MM.1S (cell line): ENCODE results near the gene MINDY3.

Experiments used
- DNase-seq: peaks from one replicate; pipeline ENCODE4 v3.0.0-alpha.2; 2015
- H2AFZ ChIP-seq: fragments of 300-600 bp; sonication (generic); 2 replicates; pipeline ENCODE4 v1.6.0; 2016; ENCODE audit warnings: antibody characterized with exemption, low read length
- H3F3A ChIP-seq: fragments of 300-600 bp; sonication (generic); 2 replicates; pipeline ENCODE4 v1.6.1; 2016; ENCODE audit warnings: mild to moderate bottlenecking, antibody characterized with exemption, low read length, moderate library complexity, mixed read lengths; ENCODE audit not compliant: insufficient read depth
- H3K27ac ChIP-seq: fragments of 300-600 bp; sonication (generic); 2 replicates; pipeline ENCODE4 v1.5.1; 2016; ENCODE audit warnings: mild to moderate bottlenecking, low read length
- H3K27me3 ChIP-seq: fragments of 300-600 bp; sonication (generic); replicated peaks from 2 replicates; pipeline ENCODE4 v1.6.0; 2016; ENCODE audit warnings: low read length; ENCODE audit not compliant: insufficient read depth
- H3K36me3 ChIP-seq: fragments of 300-600 bp; sonication (generic); replicated peaks from 2 replicates; pipeline ENCODE4 v1.6.1; 2016; ENCODE audit warnings: mild to moderate bottlenecking, low read length, mixed read lengths; ENCODE audit not compliant: insufficient read depth
- H3K4me1 ChIP-seq: fragments of 300-600 bp; sonication (generic); 2 replicates; pipeline ENCODE4 v1.6.1; 2016; ENCODE audit warnings: low read length, mixed read lengths
- H3K4me2 ChIP-seq: fragments of 300-600 bp; sonication (generic); 2 replicates; pipeline ENCODE4 v1.6.0; 2016; ENCODE audit warnings: low read depth, low read length
- H3K4me3 ChIP-seq: fragments of 300-600 bp; sonication (generic); 2 replicates; pipeline ENCODE4 v1.5.1; 2016; ENCODE audit warnings: low read length, mixed read lengths
- H3K79me2 ChIP-seq: fragments of 300-600 bp; sonication (generic); 2 replicates; pipeline ENCODE4 v1.6.1; 2016; ENCODE audit warnings: mixed run types, low read length, mixed read lengths
- H3K9ac ChIP-seq: fragments of 300-600 bp; sonication (generic); 2 replicates; pipeline ENCODE4 v1.6.1; 2016; ENCODE audit warnings: low read length, mixed read lengths
- H3K9me2 ChIP-seq: fragments of 300-600 bp; sonication (generic); replicated peaks from 2 replicates; pipeline ENCODE4 v1.6.1; 2016; ENCODE audit warnings: mild to moderate bottlenecking, low read length, mixed read lengths; ENCODE audit not compliant: insufficient read depth
- H3K9me3 ChIP-seq: fragments of 300-600 bp; sonication (generic); replicated peaks from 2 replicates; pipeline ENCODE4 v1.6.1; 2016; ENCODE audit warnings: mild to moderate bottlenecking, low read length, mixed read lengths; ENCODE audit not compliant: insufficient read depth
- H4K20me1 ChIP-seq: fragments of 300-600 bp; sonication (generic); 2 replicates; pipeline ENCODE4 v1.6.1; 2016; ENCODE audit warnings: mild to moderate bottlenecking, low read length, moderate library complexity, mixed read lengths; ENCODE audit not compliant: insufficient read depth
- EZH2 ChIP-seq: fragments of 300-600 bp; sonication (generic); optimal IDR thresholded peaks from 2 replicates; pipeline ENCODE3; 2017; ENCODE audit warnings: low read depth, mild to moderate bottlenecking, antibody characterized with exemption, low read length, mixed read lengths
- EZH2phosphoT487 ChIP-seq: fragments of 300-600 bp; sonication (generic); IDR thresholded peaks from 2 replicates; pipeline ENCODE4 v1.6.1; 2018; ENCODE audit warnings: antibody characterized with exemption, low read length
- TF ChIP-seq, protein P1 (sequence below): fragments of 300-600 bp; sonication (generic); IDR thresholded peaks from 2 replicates; pipeline ENCODE4 v1.5.1; 2016; ENCODE audit warnings: antibody characterized with exemption, low read length, mixed read lengths

MINDY3 gene

DNA sequence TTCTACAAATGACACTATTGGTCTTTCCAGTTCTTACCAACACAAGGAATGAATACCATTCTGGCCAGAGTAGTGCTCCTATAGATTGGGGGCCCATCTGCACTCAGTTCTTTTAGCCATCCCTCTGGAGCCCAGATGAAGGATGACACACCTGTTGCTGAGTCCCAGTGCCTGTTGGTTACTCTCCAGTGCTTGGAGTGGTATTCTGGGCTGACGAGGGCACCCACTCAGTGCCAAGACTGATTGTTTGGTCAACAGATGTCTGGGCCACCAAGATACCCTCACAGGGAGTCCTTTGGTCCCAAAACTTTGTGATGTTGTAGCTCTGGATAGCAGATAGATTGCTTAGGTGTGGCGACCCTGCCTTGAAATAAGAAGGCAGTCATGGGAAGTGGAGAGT lies 116.9 kb downstream of the MINDY3 start:
- H3K4me3 ChIP-seq, result no peak overlapping the region
- no peak for DNase-seq
- H3K9ac ChIP-seq, result no peak overlapping the region
- H3K27me3 ChIP-seq, result no peaks in the 10 kb centered on the region
- no peaks in the 10 kb centered on the region for H4K20me1 ChIP-seq
- peaks cover 20% of the 10 kb centered on the region for H3K4me1 ChIP-seq
- H3K9me2 ChIP-seq, result no peaks in the 10 kb centered on the region
- H3K79me2 ChIP-seq, result no peaks in the 10 kb centered on the region
- peaks cover 13% of the 10 kb centered on the region for H3F3A ChIP-seq
- H3K9me3 ChIP-seq, result no peaks in the 10 kb centered on the region
- no peak overlapping the region for H3K27ac ChIP-seq
- no peaks in the 10 kb centered on the region for H3K36me3 ChIP-seq
- H3K4me2 ChIP-seq, result no peak overlapping the region
- TF ChIP-seq, protein P1, sequence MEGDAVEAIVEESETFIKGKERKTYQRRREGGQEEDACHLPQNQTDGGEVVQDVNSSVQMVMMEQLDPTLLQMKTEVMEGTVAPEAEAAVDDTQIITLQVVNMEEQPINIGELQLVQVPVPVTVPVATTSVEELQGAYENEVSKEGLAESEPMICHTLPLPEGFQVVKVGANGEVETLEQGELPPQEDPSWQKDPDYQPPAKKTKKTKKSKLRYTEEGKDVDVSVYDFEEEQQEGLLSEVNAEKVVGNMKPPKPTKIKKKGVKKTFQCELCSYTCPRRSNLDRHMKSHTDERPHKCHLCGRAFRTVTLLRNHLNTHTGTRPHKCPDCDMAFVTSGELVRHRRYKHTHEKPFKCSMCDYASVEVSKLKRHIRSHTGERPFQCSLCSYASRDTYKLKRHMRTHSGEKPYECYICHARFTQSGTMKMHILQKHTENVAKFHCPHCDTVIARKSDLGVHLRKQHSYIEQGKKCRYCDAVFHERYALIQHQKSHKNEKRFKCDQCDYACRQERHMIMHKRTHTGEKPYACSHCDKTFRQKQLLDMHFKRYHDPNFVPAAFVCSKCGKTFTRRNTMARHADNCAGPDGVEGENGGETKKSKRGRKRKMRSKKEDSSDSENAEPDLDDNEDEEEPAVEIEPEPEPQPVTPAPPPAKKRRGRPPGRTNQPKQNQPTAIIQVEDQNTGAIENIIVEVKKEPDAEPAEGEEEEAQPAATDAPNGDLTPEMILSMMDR, result no peak
- TF ChIP-seq EZH2phosphoT487 (no peak), EZH2 (no peak)
- H2AFZ ChIP-seq, result no peak overlapping the region

DNA sequence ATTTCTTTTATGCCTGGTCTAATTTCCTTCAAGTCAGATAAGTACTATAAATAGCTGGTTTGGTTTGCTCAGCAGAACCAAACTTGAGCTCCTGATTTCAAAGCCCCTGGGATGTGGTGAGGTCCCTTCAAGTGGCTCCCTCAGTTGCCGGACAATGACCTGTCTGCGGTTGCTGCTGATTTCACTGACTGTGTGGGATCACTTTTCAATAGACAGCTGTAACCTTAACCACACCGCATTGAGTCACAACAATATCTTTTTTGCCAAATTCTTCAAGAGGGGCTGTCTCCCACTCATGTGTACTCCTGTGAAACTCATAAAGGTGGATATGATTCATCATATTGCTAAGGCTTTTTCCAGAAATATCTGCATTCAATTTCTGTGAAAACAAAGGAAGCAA lies 117.5 kb downstream of the MINDY3 start:
- Histone ChIP-seq H3K36me3 (no peaks in the 10 kb centered on the region), H3K9me2 (no peaks in the 10 kb centered on the region), H4K20me1 (no peaks in the 10 kb centered on the region), H3K79me2 (no peaks in the 10 kb centered on the region), H3K9me3 (no peaks in the 10 kb centered on the region), H2AFZ (no peak overlapping the region), H3K9ac (no peak overlapping the region), H3K27ac (no peak overlapping the region), H3F3A (peaks cover 7% of the 10 kb centered on the region), H3K4me2 (no peak overlapping the region), H3K27me3 (no peaks in the 10 kb centered on the region), H3K4me1 (peaks cover 15% of the 10 kb centered on the region), H3K4me3 (no peak overlapping the region)
- no peak for DNase-seq
- TF ChIP-seq EZH2 (no peak), EZH2phosphoT487 (no peak)
- TF ChIP-seq, protein P1, result no peak

DNA sequence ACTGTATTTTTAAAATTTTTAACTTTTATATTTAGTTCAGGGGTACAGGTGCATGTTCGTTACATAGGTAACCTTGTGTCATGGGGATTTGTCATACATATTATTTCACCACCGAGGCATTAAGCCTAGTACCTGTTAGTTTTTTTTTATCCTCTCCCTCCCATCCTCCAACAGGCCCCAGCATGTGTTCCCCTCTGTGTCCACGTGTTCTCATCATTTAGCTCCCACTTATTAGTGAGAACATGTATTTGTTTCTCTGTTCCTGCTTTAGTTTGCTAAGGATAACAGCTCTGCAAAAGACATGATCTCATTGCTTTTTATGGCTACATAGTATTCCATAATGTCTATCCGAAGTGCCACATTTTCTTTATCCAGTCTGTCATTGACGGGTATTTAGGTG lies 118.2 kb downstream of the MINDY3 start:
- H2AFZ ChIP-seq, result no peak overlapping the region
- DNase-seq, result no peak
- H3K4me3 ChIP-seq, result no peak overlapping the region
- peaks cover 7% of the 10 kb centered on the region for H3K4me1 ChIP-seq
- H4K20me1 ChIP-seq, result no peaks in the 10 kb centered on the region
- H3K27ac ChIP-seq, result no peak overlapping the region
- H3K9me3 ChIP-seq, result no peaks in the 10 kb centered on the region
- no peaks in the 10 kb centered on the region for H3K27me3 ChIP-seq
- H3K9me2 ChIP-seq, result no peaks in the 10 kb centered on the region
- H3F3A ChIP-seq, result no peaks in the 10 kb centered on the region
- H3K9ac ChIP-seq, result no peak overlapping the region
- no peaks in the 10 kb centered on the region for H3K79me2 ChIP-seq
- TF ChIP-seq EZH2phosphoT487 (no peak), EZH2 (no peak)
- TF ChIP-seq, protein P1, result no peak
- no peaks in the 10 kb centered on the region for H3K36me3 ChIP-seq
- H3K4me2 ChIP-seq, result no peak overlapping the region
